GM20000 (cell line): Measurements from ENCODE around the gene PRKCZ.

Experiments
- DNase-seq: peaks from one replicate; pipeline ENCODE4 v3.0.0; 2012; ENCODE audit warnings: low spot score
- CTCF ChIP-seq: IDR thresholded peaks from 2 replicates; pipeline ENCODE4 v1.5.1; 2012; ENCODE audit warnings: mild to moderate bottlenecking, control low read depth; ENCODE audit errors: extremely low read depth, missing control alignments

Gene PRKCZ

GRCh38 chr1:2046953-2047748, 3.1 kb upstream of the PRKCZ start:
- TF ChIP-seq CTCF, result no peak
- DNase-seq, result no peak

- no peak for TF ChIP-seq CTCF
- DNase-seq, result no peak
Observed at GRCh38 chr1:2047749-2048729, 2.2 kb upstream of the PRKCZ start.

- no peak for TF ChIP-seq CTCF
- no peak for DNase-seq
Observed at GRCh38 chr1:2049225-2049717, 940 bp upstream of the PRKCZ start.

- no peak for TF ChIP-seq CTCF
- no peak for DNase-seq
Observed at GRCh38 chr1:2050461-2050792, 216 bp downstream of the PRKCZ start.

GRCh38 chr1:2050793-2051682, 827 bp downstream of the PRKCZ start:
- DNase-seq, result no peak
- TF ChIP-seq CTCF, result no peak

- TF ChIP-seq CTCF, result no peak
- no peak for DNase-seq
Observed at GRCh38 chr1:2052054-2052679, 2.0 kb downstream of the PRKCZ start.
